K562 (cell line): Measurements from ENCODE around the gene TTC28. TPM values are rescaled to one million over a fixed set of nuclear protein-coding genes. Genes with fewer than 3 reads are reported as not detected.

Source experiments
- ATAC-seq: fragments of 200-7000 bp; cut with Tn5 transposase; 3 replicates; pipeline ENCODE4 v1.9.1; 2020; ENCODE audit warnings: moderate library complexity
- BruUV-seq: library from RNA; stranded (reverse); fragments of 400-500 nt; replicated peaks from 2 replicates; lab custom pipeline; 2021; lab: Mats Ljungman, UMichigan
- CTCF ChIA-PET: fragments of 300-600 bp; formaldehyde crosslinking; extraction: SDS; loops from one replicate; lab custom pipeline; 2021; ENCODE audit warnings: low intra/inter-chr PET ratio; lab: Yijun Ruan, JAX
- POLR2A ChIA-PET: fragments of 300-600, 350-650 bp; sonication (Branson Sonifier 250); formaldehyde crosslinking; extraction: SDS; loops from one replicate; lab custom pipeline; 2021; ENCODE audit warnings: antibody characterized with exemption, inconsistent platforms; lab: Yijun Ruan, JAX
- DNase-seq, 4 experiments: peaks; one replicate each; pipeline versions ENCODE4 v3.0.0 to v3.0.0-alpha.2; 2011 to 2018; ENCODE audit warnings: low spot score in 3 of 4, mixed read lengths in 3 of 4; ENCODE audit errors: extremely low read depth in 1 of 4
- FAIRE-seq: peaks from 2 replicates; lab custom pipeline; 2011; peaks lifted over from hg19 to GRCh38; lab: Jason Lieb, UNC
- H2AFZ ChIP-seq: 2 replicates; pipeline ENCODE4 v1.6.0; 2011; ENCODE audit warnings: low read depth, low read length, control low read depth, inconsistent platforms
- H3K27ac ChIP-seq: fragments of 200-600 bp; 3 replicates; pipeline ENCODE4 v1.8.0; 2011; ENCODE audit warnings: low read depth, mild to moderate bottlenecking, control low read depth, inconsistent platforms, low read length, moderate library complexity, mixed read lengths; ENCODE audit errors: extremely low read depth
- H3K27me3 ChIP-seq, 2 experiments: fragments of 300-600 bp in 1 of 2; 2 replicates in 1 of 2; 3 replicates in 1 of 2; pipeline versions ENCODE4 v1.6.0 to v1.8.0; 2011; ENCODE audit warnings: inconsistent platforms in 2 of 2, low read length in 2 of 2, mild to moderate bottlenecking in 1 of 2, mixed read lengths in 1 of 2, moderate library complexity in 1 of 2; ENCODE audit not compliant: control insufficient read depth in 2 of 2, insufficient read depth in 2 of 2
- H3K36me3 ChIP-seq: fragments of 300-600 bp; 3 replicates; pipeline ENCODE4 v1.8.0; 2011; ENCODE audit warnings: mild to moderate bottlenecking, low read length, inconsistent platforms; ENCODE audit not compliant: control insufficient read depth, insufficient read depth
- H3K4me1 ChIP-seq, 2 experiments: fragments of 200-600 bp in 1 of 2; replicated peaks in 1 of 2; 2 replicates in 1 of 2; 3 replicates in 1 of 2; pipeline versions ENCODE4 v1.5.1 to v1.8.0; 2011; ENCODE audit warnings: inconsistent platforms in 2 of 2, low read length in 2 of 2, mild to moderate bottlenecking in 1 of 2, mixed read lengths in 1 of 2, moderate library complexity in 1 of 2; ENCODE audit not compliant: control insufficient read depth in 2 of 2, insufficient read depth in 2 of 2
- H3K4me2 ChIP-seq: 2 replicates; pipeline ENCODE4 v1.6.1; 2011; ENCODE audit warnings: low read length, control low read depth, inconsistent platforms, mixed read lengths; ENCODE audit not compliant: insufficient read depth
- H3K4me3 ChIP-seq: fragments of 200-600 bp; sonication (generic), shearing (Covaris generic); 2 replicates; pipeline ENCODE4 v1.5.1; 2016; ENCODE audit warnings: control low read depth, inconsistent platforms
- H3K79me2 ChIP-seq: fragments of 200-600 bp; 3 replicates; pipeline ENCODE4 v1.8.0; 2011; ENCODE audit warnings: low read length, inconsistent platforms; ENCODE audit not compliant: control insufficient read depth, insufficient read depth
- H3K9ac ChIP-seq, 2 experiments: 2 replicates each; pipeline versions ENCODE4 v1.6.0 to v1.6.1; 2011; ENCODE audit warnings: low read depth in 2 of 2, low read length in 2 of 2, control low read depth in 1 of 2, inconsistent platforms in 1 of 2, mild to moderate bottlenecking in 1 of 2, mixed read lengths in 1 of 2; ENCODE audit not compliant: insufficient read depth in 1 of 2
- H3K9me1 ChIP-seq: one replicate; pipeline ENCODE4 v1.6.0; 2011; ENCODE audit warnings: inconsistent platforms, mild to moderate bottlenecking, low read length, moderate library complexity; ENCODE audit not compliant: control insufficient read depth, insufficient read depth
- H3K9me3 ChIP-seq: replicated peaks from 2 replicates; pipeline ENCODE4 v1.5.1; 2011; ENCODE audit warnings: low read depth, low read length, inconsistent platforms; ENCODE audit not compliant: control insufficient read depth, insufficient read depth
- H4K20me1 ChIP-seq: replicated peaks from 2 replicates; pipeline ENCODE4 v1.6.1; 2011; ENCODE audit warnings: low read length, inconsistent platforms, mixed read lengths; ENCODE audit not compliant: control insufficient read depth, insufficient read depth
- CBFB ChIP-seq: sonication (generic); formaldehyde crosslinking; IDR thresholded peaks from 2 replicates; pipeline ENCODE4 v1.4.0; 2020; ENCODE audit warnings: mild to moderate bottlenecking, missing genetic modification reagents
- HMG20B ChIP-seq: fragments of 250-450 bp; sonication (Bioruptor Pico); IDR thresholded peaks from 2 replicates; pipeline ENCODE4 v1.5.0; 2021; ENCODE audit warnings: mild to moderate bottlenecking
- HMGN3 ChIP-seq: IDR thresholded peaks from 2 replicates; pipeline ENCODE4 v1.6.1; 2011; ENCODE audit warnings: borderline replicate concordance, low read depth, mild to moderate bottlenecking, mixed read lengths, low read length; ENCODE audit not compliant: insufficient read length; ENCODE audit errors: extremely low read depth
- KDM2B ChIP-seq: fragments of 250-450 bp; sonication (Bioruptor Pico); IDR thresholded peaks from 2 replicates; pipeline ENCODE4 v1.8.0; 2021; ENCODE audit warnings: mild to moderate bottlenecking, moderate library complexity
- MAFK ChIP-seq: IDR thresholded peaks from 2 replicates; pipeline ENCODE4 v1.6.1; 2011; ENCODE audit warnings: low read length, improper control_type of control experiment
- MBD1 ChIP-seq: fragments of 250-450 bp; sonication (Bioruptor Pico); IDR thresholded peaks from 2 replicates; pipeline ENCODE4 v1.8.0; 2022; ENCODE audit warnings: inconsistent platforms
- NR2C2 ChIP-seq, 2 experiments: fragments of 200-800 bp in 1 of 2; sonication (Bioruptor generic) in 1 of 2; sonication (generic) in 1 of 2; formaldehyde crosslinking in 1 of 2; IDR thresholded peaks; 2 replicates each; pipeline versions ENCODE4 v1.6.1 to v1.8.0; 2016 to 2022; ENCODE audit warnings: mild to moderate bottlenecking in 1 of 2, missing compliant biosample characterization in 1 of 2, missing genetic modification characterization in 1 of 2, missing genetic modification reagents in 1 of 2
- SRSF9 ChIP-seq: fragments of 200-400 bp; formaldehyde crosslinking; IDR thresholded peaks from 2 replicates; pipeline ENCODE4 v1.6.1; 2017; ENCODE audit warnings: low read depth, low read length, borderline replicate concordance
- ZHX1 ChIP-seq: fragments of 150-350 bp; conservative IDR thresholded peaks from 2 replicates; pipeline ENCODE4 v1.6.1; 2014; ENCODE audit warnings: low read length
- ZNF217 ChIP-seq: sonication (generic); formaldehyde crosslinking; IDR thresholded peaks from 2 replicates; pipeline ENCODE4 v1.8.0; 2022; ENCODE audit warnings: mild to moderate bottlenecking, missing genetic modification reagents
- ZNF324 ChIP-seq: fragments of 250-450 bp; sonication (Bioruptor Pico); IDR thresholded peaks from 2 replicates; pipeline ENCODE4 v1.4.0; 2020; ENCODE audit warnings: mild to moderate bottlenecking
- ZNF57 ChIP-seq: fragments of 450-650 bp; formaldehyde crosslinking; IDR thresholded peaks from 2 replicates; pipeline ENCODE4 v1.4.0; 2020; ENCODE audit warnings: mild to moderate bottlenecking, moderate library complexity
- WGBS: fragments of 100-300 bp; shearing (Covaris generic); methylation state at CpG from one replicate; pipeline ENCODE4 v1.1.6; 2016; ENCODE audit warnings: low coverage, mixed read lengths; ENCODE audit not compliant: insufficient coverage; ENCODE audit errors: missing lambda C conversion rate; 5-methylcytosine and 5-hydroxymethylcytosine counted together
- in situ Hi-C: fragments of 300-500 bp; cut with MboI; formaldehyde crosslinking; loops from 4 replicates; pipeline ENCODE4 v1.15.0; 2018; ENCODE audit warnings: inconsistent platforms, mixed read lengths
- intact Hi-C: fragments of 100-400 bp; cut with micrococcal nuclease; formaldehyde crosslinking; loops from 2 replicates; pipeline ENCODE4 v1.14.2; 2022
- polyA plus RNA-seq, 8 experiments: library from polyadenylated mRNA; depleted of rRNA in 4 of 8; stranded (reverse) in 5 of 8; unstranded in 3 of 8; fragments of >200 nt; fragmentation: Nextera tagmentation in 2 of 8; fragmentation: Illumina TruSeq in 1 of 8; extraction: Ambion mirVana in 2 of 8; extraction: Trizol in 1 of 8; gene quantifications; 2 replicates each; pipeline versions ENCODE4 v1.2.1 to v1.2.3, GENCODE V29; 2011 to 2014; ENCODE audit warnings: inconsistent platforms in 1 of 8, missing spikeins in 1 of 8
- total RNA-seq, 7 experiments: library from RNA; depleted of rRNA in 6 of 7; stranded (reverse); fragments of >200 nt in 6 of 7; fragmentation: Illumina TruSeq in 2 of 7; extraction: Trizol in 2 of 7; gene quantifications; 2 replicates each; pipeline versions ENCODE4 v1.2.1 to v1.2.3, GENCODE V29; 2011 to 2021; ENCODE audit warnings: low replicate concordance in 1 of 7

Gene TTC28
- total and polyA plus RNA-seq, 9 of the 15 experiments (the other 6 are each of a cell fraction or from before 2014, with no cell fraction given) = 0.22 to 10.7 (median 3.1) TPM

- Histone ChIP-seq H3K79me2 (no peaks in the 10 kb centered on the region), H3K9me3 (no peaks in the 10 kb centered on the region), H3K4me3 (no peak overlapping the region), H3K36me3 (no peaks in the 10 kb centered on the region), H2AFZ (no peak overlapping the region)
- no peak for ATAC-seq
- WGBS = 90% methylated on average over 2 of the region's 2 CpGs
- no TSS peak for BruUV-seq
- in situ Hi-C loops = no loop called here
- no peak for TF ChIP-seq MBD1 (CRISPR knock-in tag)
- TF ChIP-seq CBFB (CRISPR knock-in tag) = no peak
- no peak for TF ChIP-seq ZNF324
- TF ChIP-seq ZNF57 (CRISPR knock-in tag) = no peak
- no peak for TF ChIP-seq ZHX1
- no peak for TF ChIP-seq ZNF217 (CRISPR knock-in tag)
- no peak for TF ChIP-seq HMG20B
- TF ChIP-seq SRSF9 = no peak
- TF ChIP-seq MAFK = no peak
- TF ChIP-seq NR2C2 (CRISPR knock-in tag; IDR thresholded peaks at IDR 0.05) = no peak
- TF ChIP-seq NR2C2 (tag; IDR thresholded peaks at IDR 0.05) = no peak
- no peak for TF ChIP-seq HMGN3
- no peak for TF ChIP-seq KDM2B
- TF ChIP-seq, all 486 proteins: peak for 0
- no peak overlapping the region for H3K9ac ChIP-seq
- H3K27me3 ChIP-seq = no peaks in the 10 kb centered on the region
- CTCF ChIA-PET = no interaction called here
- intact Hi-C loops = no loop called here
- POLR2A ChIA-PET = no interaction called here
- peak; percentile 23 for FAIRE-seq
- H3K27ac ChIP-seq = no peak overlapping the region
- no peaks in the 10 kb centered on the region for H3K4me1 ChIP-seq
- H3K9me1 ChIP-seq = no peaks in the 10 kb centered on the region
- H4K20me1 ChIP-seq = no peaks in the 10 kb centered on the region
- H3K4me2 ChIP-seq = no peak overlapping the region
- no peak for DNase-seq
Observed at GRCh38 chr22:28619236-28619635, 60.4 kb downstream of the TTC28 start.
